PFSK-1 (cell line): Measurements from ENCODE around the gene SNX7.

Experiments used
- FOXP2 ChIP-seq: optimal IDR thresholded peaks from 2 replicates; pipeline ENCODE3; 2011; ENCODE audit warnings: borderline replicate concordance, control low read depth, inconsistent platforms; ENCODE audit not compliant: insufficient read depth; ENCODE audit errors: extremely low read length, extremely low read depth
- POLR2AphosphoS5 ChIP-seq: IDR thresholded peaks from 2 replicates; pipeline ENCODE4 v1.6.1; 2012; ENCODE audit warnings: low read depth, mild to moderate bottlenecking, control low read depth, low read length, moderate library complexity
- REST ChIP-seq, 2 experiments: IDR thresholded peaks; 2 replicates each; pipeline versions ENCODE4 v1.6.1 to v1.8.0; 2011 to 2012; ENCODE audit warnings: low read depth in 2 of 2, low read length in 2 of 2, control low read depth in 1 of 2, inconsistent platforms in 1 of 2, mild to moderate bottlenecking in 1 of 2, moderate library complexity in 1 of 2; ENCODE audit not compliant: insufficient read depth in 1 of 2
- SIN3A ChIP-seq: IDR thresholded peaks from 2 replicates; pipeline ENCODE4 v1.6.1; 2012; ENCODE audit warnings: mild to moderate bottlenecking, low read length, moderate library complexity, borderline replicate concordance; ENCODE audit not compliant: insufficient read depth
- TAF1 ChIP-seq: IDR thresholded peaks from 2 replicates; pipeline ENCODE4 v1.6.1; 2012; ENCODE audit warnings: low read length, control low read depth, borderline replicate concordance; ENCODE audit not compliant: insufficient read depth

DNA sequence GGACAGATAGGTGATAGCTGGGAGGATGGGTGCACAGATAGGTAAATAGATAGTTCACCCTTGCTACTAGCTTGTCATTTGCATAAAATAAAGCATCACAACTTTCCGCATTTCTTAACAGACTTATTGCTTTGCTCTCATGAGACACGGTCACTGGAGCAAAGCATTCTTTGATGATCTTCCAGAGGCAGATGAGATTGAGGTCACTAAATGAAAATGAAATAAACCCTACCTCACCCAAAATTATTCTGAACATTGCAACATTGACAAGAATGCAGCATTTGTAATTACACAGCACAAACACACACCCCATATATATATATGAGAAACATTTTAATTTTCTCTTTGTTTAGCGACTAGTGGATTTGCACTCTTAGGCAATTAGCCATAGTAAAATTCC, 107.6 kb downstream of the SNX7 start:
- TF ChIP-seq POLR2AphosphoS5 = no peak
- TF ChIP-seq REST (IDR thresholded peaks at IDR 0.05; ENCODE audit: insufficient read depth in 1 of 2, low read depth in 2 of 2, low read length in 2 of 2) = no peak
- TF ChIP-seq SIN3A = no peak
- TF ChIP-seq TAF1 = no peak
- TF ChIP-seq FOXP2 = no peak
